Sigmoid colon (tissue), 3 donors: ENCODE measurements around the gene TAX1BP1.

Source experiments
- CTCF ChIP-seq, 4 experiments: fragments of 450-650 bp in 3 of 4; fragments of 200-600 bp in 1 of 4; IDR thresholded peaks; one replicate each; pipeline ENCODE4 v1.5.1; 2016 to 2019; ENCODE audit warnings: antibody characterized with exemption in 4 of 4, mild to moderate bottlenecking in 3 of 4, moderate library complexity in 2 of 4
- POLR2A ChIP-seq, 2 donors: fragments of 450-650 bp; IDR thresholded peaks; one replicate each; pipeline ENCODE4 v1.6.1; 2016; ENCODE audit warnings: antibody characterized with exemption in 2 of 2, mild to moderate bottlenecking in 2 of 2, moderate library complexity in 2 of 2

- no peak for TF ChIP-seq POLR2A (IDR thresholded peaks at IDR 0.05)
- no peak for TF ChIP-seq CTCF (IDR thresholded peaks at IDR 0.05)
Observed at GRCh38 chr7:27759491-27759890, 19.5 kb downstream of the TAX1BP1 start.
